GM23338 (cell line): ENCODE data around the gene DNAJC17. TPM values are rescaled to one million over a fixed set of nuclear protein-coding genes. Genes with fewer than 3 reads are reported as not detected.

ENCODE experiments used
- ATAC-seq: fragments of 200-7000 bp; cut with Tn5 transposase; 3 replicates; pipeline ENCODE4 v1.9.1; 2020
- DNase-seq: peaks from one replicate; pipeline ENCODE4 v3.0.0-alpha.2; 2015; ENCODE audit warnings: low spot score
- H2AFZ ChIP-seq: fragments of 200-600 bp; sonication (generic); 2 replicates; pipeline ENCODE4 v1.8.0; 2016; ENCODE audit warnings: antibody characterized with exemption, mild to moderate bottlenecking, moderate library complexity
- H3F3A ChIP-seq: fragments of 200-600 bp; sonication (generic); replicated peaks from 2 replicates; pipeline ENCODE4 v1.8.0; 2017; ENCODE audit warnings: antibody characterized with exemption, mixed run types, low read depth
- H3K27ac ChIP-seq: fragments of 200-600 bp; sonication (generic); 2 replicates; pipeline ENCODE4 v1.6.1; 2016; ENCODE audit warnings: low read depth
- H3K27me3 ChIP-seq: fragments of 200-600 bp; sonication (generic); 2 replicates; pipeline ENCODE4 v1.8.0; 2016; ENCODE audit warnings: mild to moderate bottlenecking, mixed run types, moderate library complexity; ENCODE audit not compliant: insufficient read depth
- H3K36me3 ChIP-seq: fragments of 200-600 bp; sonication (generic); 2 replicates; pipeline ENCODE4 v1.8.0; 2016; ENCODE audit warnings: mild to moderate bottlenecking; ENCODE audit not compliant: insufficient read depth
- H3K4me1 ChIP-seq: fragments of 200-600 bp; sonication (generic); 2 replicates; pipeline ENCODE4 v1.8.0; 2016; ENCODE audit warnings: mild to moderate bottlenecking, moderate library complexity; ENCODE audit not compliant: insufficient read depth
- H3K4me2 ChIP-seq: fragments of 200-600 bp; sonication (generic); 2 replicates; pipeline ENCODE4 v1.7.1; 2017; ENCODE audit warnings: mixed run types
- H3K4me3 ChIP-seq: fragments of 200-600 bp; sonication (generic); 2 replicates; pipeline ENCODE4 v1.6.1; 2016; ENCODE audit warnings: mixed run types
- H3K79me2 ChIP-seq: fragments of 200-600 bp; sonication (generic); replicated peaks from 2 replicates; pipeline ENCODE4 v1.8.0; 2017; ENCODE audit warnings: mild to moderate bottlenecking; ENCODE audit not compliant: insufficient read depth
- H3K9me2 ChIP-seq: fragments of 200-600 bp; sonication (generic); 2 replicates; pipeline ENCODE4 v1.8.0; 2017; ENCODE audit not compliant: insufficient read depth
- H4K20me1 ChIP-seq: fragments of 200-600 bp; sonication (generic); replicated peaks from 2 replicates; pipeline ENCODE4 v1.8.0; 2017; ENCODE audit warnings: mild to moderate bottlenecking; ENCODE audit not compliant: insufficient read depth
- H3K27ac Mint-ChIP-seq: 2 replicates; pipeline ENCODE4 v1.8.0; 2020; ENCODE audit warnings: inconsistent platforms, mild to moderate bottlenecking, moderate library complexity, mixed read lengths
- H3K27me3 Mint-ChIP-seq: 3 replicates; pipeline ENCODE4 v1.8.0; 2022; ENCODE audit warnings: low read depth, mild to moderate bottlenecking, moderate library complexity, mixed read lengths, inconsistent platforms; ENCODE audit not compliant: insufficient read depth, poor library complexity
- H3K36me3 Mint-ChIP-seq: 3 replicates; pipeline ENCODE4 v1.8.0; 2021; ENCODE audit warnings: low read depth, mild to moderate bottlenecking, inconsistent platforms, moderate library complexity, mixed read lengths
- H3K4me1 Mint-ChIP-seq: 3 replicates; pipeline ENCODE4 v1.8.0; 2020; ENCODE audit warnings: mild to moderate bottlenecking, inconsistent platforms, mixed read lengths
- H3K4me3 Mint-ChIP-seq: 3 replicates; pipeline ENCODE4 v1.8.0; 2021; ENCODE audit warnings: moderate library complexity, mild to moderate bottlenecking, inconsistent platforms, mixed read lengths
- H3K9me3 Mint-ChIP-seq: 3 replicates; pipeline ENCODE4 v1.8.0; 2020; ENCODE audit warnings: moderate library complexity, mild to moderate bottlenecking, inconsistent platforms, mixed read lengths
- CREB1 ChIP-seq: fragments of 250-450 bp; sonication (Bioruptor Pico); IDR thresholded peaks from 2 replicates; pipeline ENCODE4 v1.5.0; 2020; ENCODE audit warnings: low read depth, mild to moderate bottlenecking, moderate library complexity
- EZH2 ChIP-seq: fragments of 200-600 bp; sonication (generic); IDR thresholded peaks from one replicate; pipeline ENCODE4 v1.8.0; 2017; ENCODE audit warnings: antibody characterized with exemption, mild to moderate bottlenecking, low read depth; ENCODE audit not compliant: unreplicated experiment
- EZH2phosphoT487 ChIP-seq: fragments of 200-600 bp; sonication (generic); IDR thresholded peaks from one replicate; pipeline ENCODE4 v1.8.1; 2018; ENCODE audit warnings: antibody characterized with exemption; ENCODE audit not compliant: unreplicated experiment
- STAT1 ChIP-seq: IDR thresholded peaks from one replicate; pipeline ENCODE4 v1.6.1; 2016; ENCODE audit warnings: antibody characterized with exemption; ENCODE audit not compliant: unreplicated experiment
- polyA plus RNA-seq: library from polyadenylated mRNA; unstranded; fragments of >200 nt; fragmentation: Nextera tagmentation; extraction: Ambion mirVana; gene quantifications from 2 replicates; pipeline ENCODE4 v1.2.1, GENCODE V29; 2016
- total RNA-seq: library from RNA; depleted of rRNA; stranded (reverse); fragments of >200 nt; shearing (Covaris generic); gene quantifications from 2 replicates; pipeline ENCODE4 v1.2.3, GENCODE V29; 2014
- TF ChIP-seq, protein P1 (sequence below): fragments of 250-450 bp; sonication (Bioruptor Pico); IDR thresholded peaks from 2 replicates; pipeline ENCODE4 v1.5.0; 2020; ENCODE audit warnings: mild to moderate bottlenecking, moderate library complexity
- TF ChIP-seq, protein P2 (sequence below): IDR thresholded peaks from 2 replicates; pipeline ENCODE4 v1.6.1; 2016; ENCODE audit warnings: antibody characterized with exemption
- TF ChIP-seq, protein P3 (sequence below): IDR thresholded peaks from one replicate; pipeline ENCODE4 v1.6.1; 2018; ENCODE audit warnings: antibody characterized with exemption; ENCODE audit not compliant: unreplicated experiment

The DNAJC17 gene
- total and polyA plus RNA-seq, 2 experiments from 2014 or later = 23.0 to 77.6 TPM

DNA sequence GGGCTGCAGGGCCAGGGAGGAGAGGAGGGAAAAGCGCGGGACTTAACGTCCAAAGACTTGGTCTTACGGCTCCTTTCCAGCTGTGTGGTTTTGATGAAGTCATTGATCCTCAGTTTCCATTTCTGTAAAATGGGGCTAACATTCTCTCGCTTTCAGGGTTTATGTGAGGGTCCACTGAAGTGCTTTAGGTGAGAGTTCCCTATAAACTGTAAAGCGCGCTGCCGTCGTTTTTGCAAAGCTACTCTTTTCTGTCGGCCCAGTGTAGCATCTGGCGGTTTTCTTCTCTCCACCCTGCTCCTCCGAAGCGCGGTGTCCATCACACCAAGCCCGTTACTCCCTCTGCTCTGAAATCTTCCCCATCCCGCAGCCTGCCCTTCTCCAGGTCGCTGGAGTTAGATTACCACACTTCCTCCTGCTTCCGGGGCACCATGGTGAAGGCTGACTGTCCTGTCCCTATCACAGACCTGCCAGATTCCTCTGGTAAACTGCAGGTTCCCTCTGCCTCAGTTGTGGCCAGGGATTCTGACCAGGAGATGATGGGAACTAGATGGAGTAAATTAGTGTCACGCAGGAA is 702 bp upstream of the DNAJC17 start:
- DNase-seq (no peak), ATAC-seq (no peak)
- Mint-ChIP-seq H3K27ac (peak overlapping the region; percentile 90), H3K4me1 (peaks cover 16% of the 10 kb centered on the region), H3K9me3 (no peaks in the 10 kb centered on the region), H3K27me3 (peaks cover 13% of the 10 kb centered on the region), H3K4me3 (peak overlapping the region; percentile 99), H3K36me3 (no peaks in the 10 kb centered on the region; the same call in 2 of the 3 replicates)
- Histone ChIP-seq H3K27me3 (no peaks in the 10 kb centered on the region), H3K27ac (no peak overlapping the region), H4K20me1 (no peaks in the 10 kb centered on the region; the same call in 1 of the 2 replicates), H3K79me2 (peaks cover 22% of the 10 kb centered on the region), H3K4me2 (peak overlapping the region; percentile 78), H3K4me1 (peaks cover 8% of the 10 kb centered on the region; the same call in 1 of the 2 replicates), H2AFZ (peak overlapping the region; percentile 99), H3K9me2 (no peaks in the 10 kb centered on the region), H3F3A (peaks cover 8% of the 10 kb centered on the region; the same call in 1 of the 2 replicates), H3K36me3 (no peaks in the 10 kb centered on the region), H3K4me3 (peak overlapping the region; percentile 94)
- TF ChIP-seq, protein P1, sequence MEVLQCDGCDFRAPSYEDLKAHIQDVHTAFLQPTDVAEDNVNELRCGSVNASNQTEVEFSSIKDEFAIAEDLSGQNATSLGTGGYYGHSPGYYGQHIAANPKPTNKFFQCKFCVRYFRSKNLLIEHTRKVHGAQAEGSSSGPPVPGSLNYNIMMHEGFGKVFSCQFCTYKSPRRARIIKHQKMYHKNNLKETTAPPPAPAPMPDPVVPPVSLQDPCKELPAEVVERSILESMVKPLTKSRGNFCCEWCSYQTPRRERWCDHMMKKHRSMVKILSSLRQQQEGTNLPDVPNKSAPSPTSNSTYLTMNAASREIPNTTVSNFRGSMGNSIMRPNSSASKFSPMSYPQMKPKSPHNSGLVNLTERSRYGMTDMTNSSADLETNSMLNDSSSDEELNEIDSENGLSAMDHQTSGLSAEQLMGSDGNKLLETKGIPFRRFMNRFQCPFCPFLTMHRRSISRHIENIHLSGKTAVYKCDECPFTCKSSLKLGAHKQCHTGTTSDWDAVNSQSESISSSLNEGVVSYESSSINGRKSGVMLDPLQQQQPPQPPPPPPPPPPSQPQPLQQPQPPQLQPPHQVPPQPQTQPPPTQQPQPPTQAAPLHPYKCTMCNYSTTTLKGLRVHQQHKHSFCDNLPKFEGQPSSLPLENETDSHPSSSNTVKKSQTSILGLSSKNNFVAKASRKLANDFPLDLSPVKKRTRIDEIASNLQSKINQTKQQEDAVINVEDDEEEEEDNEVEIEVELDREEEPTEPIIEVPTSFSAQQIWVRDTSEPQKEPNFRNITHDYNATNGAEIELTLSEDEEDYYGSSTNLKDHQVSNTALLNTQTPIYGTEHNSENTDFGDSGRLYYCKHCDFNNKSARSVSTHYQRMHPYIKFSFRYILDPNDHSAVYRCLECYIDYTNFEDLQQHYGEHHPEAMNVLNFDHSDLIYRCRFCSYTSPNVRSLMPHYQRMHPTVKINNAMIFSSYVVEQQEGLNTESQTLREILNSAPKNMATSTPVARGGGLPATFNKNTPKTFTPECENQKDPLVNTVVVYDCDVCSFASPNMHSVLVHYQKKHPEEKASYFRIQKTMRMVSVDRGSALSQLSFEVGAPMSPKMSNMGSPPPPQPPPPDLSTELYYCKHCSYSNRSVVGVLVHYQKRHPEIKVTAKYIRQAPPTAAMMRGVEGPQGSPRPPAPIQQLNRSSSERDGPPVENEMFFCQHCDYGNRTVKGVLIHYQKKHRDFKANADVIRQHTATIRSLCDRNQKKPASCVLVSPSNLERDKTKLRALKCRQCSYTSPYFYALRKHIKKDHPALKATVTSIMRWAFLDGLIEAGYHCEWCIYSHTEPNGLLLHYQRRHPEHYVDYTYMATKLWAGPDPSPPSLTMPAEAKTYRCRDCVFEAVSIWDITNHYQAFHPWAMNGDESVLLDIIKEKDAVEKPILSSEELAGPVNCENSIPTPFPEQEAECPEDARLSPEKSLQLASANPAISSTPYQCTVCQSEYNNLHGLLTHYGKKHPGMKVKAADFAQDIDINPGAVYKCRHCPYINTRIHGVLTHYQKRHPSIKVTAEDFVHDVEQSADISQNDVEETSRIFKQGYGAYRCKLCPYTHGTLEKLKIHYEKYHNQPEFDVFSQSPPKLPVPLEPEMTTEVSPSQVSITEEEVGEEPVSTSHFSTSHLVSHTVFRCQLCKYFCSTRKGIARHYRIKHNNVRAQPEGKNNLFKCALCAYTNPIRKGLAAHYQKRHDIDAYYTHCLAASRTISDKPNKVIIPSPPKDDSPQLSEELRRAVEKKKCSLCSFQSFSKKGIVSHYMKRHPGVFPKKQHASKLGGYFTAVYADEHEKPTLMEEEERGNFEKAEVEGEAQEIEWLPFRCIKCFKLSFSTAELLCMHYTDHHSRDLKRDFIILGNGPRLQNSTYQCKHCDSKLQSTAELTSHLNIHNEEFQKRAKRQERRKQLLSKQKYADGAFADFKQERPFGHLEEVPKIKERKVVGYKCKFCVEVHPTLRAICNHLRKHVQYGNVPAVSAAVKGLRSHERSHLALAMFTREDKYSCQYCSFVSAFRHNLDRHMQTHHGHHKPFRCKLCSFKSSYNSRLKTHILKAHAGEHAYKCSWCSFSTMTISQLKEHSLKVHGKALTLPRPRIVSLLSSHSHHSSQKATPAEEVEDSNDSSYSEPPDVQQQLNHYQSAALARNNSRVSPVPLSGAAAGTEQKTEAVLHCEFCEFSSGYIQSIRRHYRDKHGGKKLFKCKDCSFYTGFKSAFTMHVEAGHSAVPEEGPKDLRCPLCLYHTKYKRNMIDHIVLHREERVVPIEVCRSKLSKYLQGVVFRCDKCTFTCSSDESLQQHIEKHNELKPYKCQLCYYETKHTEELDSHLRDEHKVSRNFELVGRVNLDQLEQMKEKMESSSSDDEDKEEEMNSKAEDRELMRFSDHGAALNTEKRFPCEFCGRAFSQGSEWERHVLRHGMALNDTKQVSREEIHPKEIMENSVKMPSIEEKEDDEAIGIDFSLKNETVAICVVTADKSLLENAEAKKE (CRISPR knock-in tag) = no peak
- TF ChIP-seq, protein P2, sequence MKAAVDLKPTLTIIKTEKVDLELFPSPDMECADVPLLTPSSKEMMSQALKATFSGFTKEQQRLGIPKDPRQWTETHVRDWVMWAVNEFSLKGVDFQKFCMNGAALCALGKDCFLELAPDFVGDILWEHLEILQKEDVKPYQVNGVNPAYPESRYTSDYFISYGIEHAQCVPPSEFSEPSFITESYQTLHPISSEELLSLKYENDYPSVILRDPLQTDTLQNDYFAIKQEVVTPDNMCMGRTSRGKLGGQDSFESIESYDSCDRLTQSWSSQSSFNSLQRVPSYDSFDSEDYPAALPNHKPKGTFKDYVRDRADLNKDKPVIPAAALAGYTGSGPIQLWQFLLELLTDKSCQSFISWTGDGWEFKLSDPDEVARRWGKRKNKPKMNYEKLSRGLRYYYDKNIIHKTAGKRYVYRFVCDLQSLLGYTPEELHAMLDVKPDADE = no peak
- TF ChIP-seq STAT1 (no peak), EZH2phosphoT487 (no peak), EZH2 (no peak), CREB1 (peak; percentile 24; the same call in 1 of the 2 replicates)
- TF ChIP-seq, protein P3, sequence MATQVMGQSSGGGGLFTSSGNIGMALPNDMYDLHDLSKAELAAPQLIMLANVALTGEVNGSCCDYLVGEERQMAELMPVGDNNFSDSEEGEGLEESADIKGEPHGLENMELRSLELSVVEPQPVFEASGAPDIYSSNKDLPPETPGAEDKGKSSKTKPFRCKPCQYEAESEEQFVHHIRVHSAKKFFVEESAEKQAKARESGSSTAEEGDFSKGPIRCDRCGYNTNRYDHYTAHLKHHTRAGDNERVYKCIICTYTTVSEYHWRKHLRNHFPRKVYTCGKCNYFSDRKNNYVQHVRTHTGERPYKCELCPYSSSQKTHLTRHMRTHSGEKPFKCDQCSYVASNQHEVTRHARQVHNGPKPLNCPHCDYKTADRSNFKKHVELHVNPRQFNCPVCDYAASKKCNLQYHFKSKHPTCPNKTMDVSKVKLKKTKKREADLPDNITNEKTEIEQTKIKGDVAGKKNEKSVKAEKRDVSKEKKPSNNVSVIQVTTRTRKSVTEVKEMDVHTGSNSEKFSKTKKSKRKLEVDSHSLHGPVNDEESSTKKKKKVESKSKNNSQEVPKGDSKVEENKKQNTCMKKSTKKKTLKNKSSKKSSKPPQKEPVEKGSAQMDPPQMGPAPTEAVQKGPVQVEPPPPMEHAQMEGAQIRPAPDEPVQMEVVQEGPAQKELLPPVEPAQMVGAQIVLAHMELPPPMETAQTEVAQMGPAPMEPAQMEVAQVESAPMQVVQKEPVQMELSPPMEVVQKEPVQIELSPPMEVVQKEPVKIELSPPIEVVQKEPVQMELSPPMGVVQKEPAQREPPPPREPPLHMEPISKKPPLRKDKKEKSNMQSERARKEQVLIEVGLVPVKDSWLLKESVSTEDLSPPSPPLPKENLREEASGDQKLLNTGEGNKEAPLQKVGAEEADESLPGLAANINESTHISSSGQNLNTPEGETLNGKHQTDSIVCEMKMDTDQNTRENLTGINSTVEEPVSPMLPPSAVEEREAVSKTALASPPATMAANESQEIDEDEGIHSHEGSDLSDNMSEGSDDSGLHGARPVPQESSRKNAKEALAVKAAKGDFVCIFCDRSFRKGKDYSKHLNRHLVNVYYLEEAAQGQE = no peak
